ENCODE results near the gene PRSS37. TPM values are rescaled to one million over a fixed set of nuclear protein-coding genes. Genes with fewer than 3 reads are reported as not detected.

The PRSS37 gene
- total RNA-seq, 1 donor = not detected

DNA sequence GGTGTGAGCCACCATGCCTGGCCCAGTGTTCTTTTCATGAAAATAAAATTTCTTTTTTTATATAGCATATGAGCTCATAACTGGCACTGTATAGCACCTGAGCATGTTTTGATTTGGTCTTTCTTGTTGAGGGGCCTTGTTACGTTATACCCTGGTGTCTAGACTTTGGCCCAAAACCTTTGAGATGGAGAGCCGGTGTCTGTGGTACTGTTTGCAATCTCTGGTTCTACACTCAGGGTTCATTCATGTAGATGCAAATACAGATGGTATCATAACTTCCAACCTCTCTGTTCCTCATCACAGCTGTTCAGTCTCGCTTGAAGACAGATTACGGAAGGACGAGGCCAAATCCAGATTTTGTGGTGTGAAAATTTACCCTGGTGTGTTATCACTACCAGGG is 51.4 kb downstream of the PRSS37 start, which contains the start of gene TAS2R5:
Gene TAS2R5 (plus strand): TSS at position 301 of the 400 bp plus-strand sequence. CDS start 145 bp downstream, outside the sequence.
- DNase-seq (ENCODE audit: low read depth in 2 of 3, low spot score in 2 of 3) = no peak

DNA sequence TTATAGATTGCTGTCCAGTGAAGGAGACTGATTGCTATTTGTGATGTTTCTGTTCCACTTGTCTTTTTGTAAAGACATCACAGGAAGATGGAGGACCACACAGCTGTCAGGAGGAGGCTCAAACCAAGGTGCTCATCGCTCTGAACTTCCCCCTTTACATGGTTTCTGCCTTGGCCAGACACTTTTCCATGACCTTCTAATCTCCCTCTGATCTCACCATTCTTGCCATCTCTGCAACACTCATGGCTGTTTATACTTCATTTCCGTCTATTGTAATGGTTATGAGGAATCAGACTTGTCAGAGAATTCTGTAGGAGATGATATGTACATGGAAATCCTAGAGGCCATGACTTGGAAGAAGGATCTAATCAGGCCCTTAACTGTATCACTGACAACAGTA is 53.0 kb downstream of the PRSS37 start:
- DNase-seq (ENCODE audit: low read depth in 2 of 3, low spot score in 2 of 3) = no peak

Other genes starting within 250 kb of the PRSS37 start
- 45.8 TPM for gene DENND11, start 139.3 kb downstream of the PRSS37 start, total RNA-seq
- not detected for gene WEE2, start 133.1 kb downstream of the PRSS37 start, total RNA-seq
- 32.9 TPM for gene SSBP1, start 103.1 kb downstream of the PRSS37 start, total RNA-seq
- gene TAS2R3, start 77.4 kb downstream of the PRSS37 start, total RNA-seq = 1.1 TPM
- 0.81 TPM for gene TAS2R4, start 64.8 kb downstream of the PRSS37 start, total RNA-seq
- 1.9 TPM for gene TAS2R5, start 51.3 kb downstream of the PRSS37 start, total RNA-seq
- not detected for gene OR9A4, start 74.9 kb upstream of the PRSS37 start, total RNA-seq
- gene CLEC5A, start 105.5 kb upstream of the PRSS37 start, total RNA-seq = under 0.01 TPM
- gene TAS2R38, start 132.3 kb upstream of the PRSS37 start, total RNA-seq = not detected
- 0.27 TPM for gene MGAM, start 154.4 kb upstream of the PRSS37 start, total RNA-seq

All from hematopoietic multipotent progenitor cell (in vitro differentiated cells).